PC-9 (cell line): ENCODE data around the gene KIAA1191.

Experiments used
- CTCF ChIP-seq: fragments of 200-600 bp; sonication (generic); conservative IDR thresholded peaks from 2 replicates; pipeline ENCODE4 v1.6.1; 2017; ENCODE audit warnings: mixed run types, antibody characterized with exemption, mild to moderate bottlenecking, moderate library complexity
- EZH2 ChIP-seq: fragments of 200-600 bp; sonication (generic); IDR thresholded peaks from 2 replicates; pipeline ENCODE4 v1.8.0; 2017; ENCODE audit warnings: antibody characterized with exemption, low read depth

GRCh38 chr5:176396330-176396729 lies 34.8 kb upstream of the KIAA1191 start:
- TF ChIP-seq CTCF (no peak), EZH2 (no peak)
